Esophagus (tissue), 2 donors: ENCODE measurements around the gene SSH2. TPM values are rescaled to one million over a fixed set of nuclear protein-coding genes. Genes with fewer than 3 reads are reported as not detected.
"Not testable (repeated sequence)": the region's sequence is repeated elsewhere in the genome, so short reads cannot be mapped to it uniquely, and the experiment has no call there.

Experiments
- H3K27ac ChIP-seq, 2 donors: one replicate each; pipeline ENCODE4 v1.5.1; 2013; ENCODE audit warnings: low read depth in 2 of 2, mild to moderate bottlenecking in 2 of 2, inconsistent platforms in 1 of 2, low read length in 1 of 2, moderate library complexity in 1 of 2
- H3K27me3 ChIP-seq, 2 donors: one replicate each; pipeline ENCODE4 v1.6.1; 2013; ENCODE audit warnings: low read length in 2 of 2, control low read depth in 1 of 2, mild to moderate bottlenecking in 1 of 2; ENCODE audit not compliant: insufficient read depth in 2 of 2, control insufficient read depth in 1 of 2
- H3K36me3 ChIP-seq, 2 donors: one replicate each; pipeline ENCODE4 v1.6.1; 2013; ENCODE audit warnings: low read length in 1 of 2; ENCODE audit not compliant: control insufficient read depth in 2 of 2, insufficient read depth in 2 of 2
- H3K4me1 ChIP-seq, 2 donors: one replicate each; pipeline ENCODE4 v1.6.1; 2013; ENCODE audit warnings: low read length in 1 of 2; ENCODE audit not compliant: control insufficient read depth in 2 of 2, insufficient read depth in 2 of 2
- H3K4me3 ChIP-seq, 2 donors: one replicate each; pipeline ENCODE4 v1.5.1; 2013; ENCODE audit warnings: low read length in 2 of 2, mild to moderate bottlenecking in 2 of 2, low read depth in 1 of 2, moderate library complexity in 1 of 2
- H3K9me3 ChIP-seq, 2 donors: one replicate each; pipeline ENCODE4 v1.6.1; 2013; ENCODE audit warnings: mild to moderate bottlenecking in 2 of 2, low read depth in 1 of 2, low read length in 1 of 2, moderate library complexity in 1 of 2; ENCODE audit not compliant: control insufficient read depth in 2 of 2, insufficient read depth in 1 of 2
- WGBS, 2 donors: extraction: QIAGEN DNeasy Blood & Tissue Kit; methylation state at CpG; one replicate each; pipeline ENCODE4 v1.1.7; 2013; 5-methylcytosine and 5-hydroxymethylcytosine counted together
- polyA plus RNA-seq, 2 donors: library from polyadenylated mRNA; stranded (reverse); fragments of 200-250 nt; gene quantifications; one replicate each; pipeline ENCODE4 v1.2.3, GENCODE V29; 2013
- donor health status: healthy with polysubstance abuse.
- donor health status: Bipolar disorder and iron deficiency.

The SSH2 gene
- polyA plus RNA-seq, 2 donors = 9.1 to 15.3 TPM

DNA sequence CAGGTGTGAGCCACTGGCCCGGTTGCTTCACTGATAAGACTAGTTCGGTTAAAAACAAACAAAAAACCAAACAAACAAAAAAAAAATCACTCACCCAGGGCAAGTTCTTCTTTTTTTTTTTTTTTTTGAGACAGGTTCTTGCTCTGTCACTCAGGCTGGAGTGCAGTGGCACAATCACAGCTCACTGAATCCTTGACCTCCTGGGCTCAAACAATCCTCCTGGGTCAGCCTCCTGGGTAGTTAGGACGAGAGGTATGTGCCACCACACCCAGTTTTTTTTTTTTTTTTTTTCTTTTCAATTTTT lies 187.9 kb downstream of the SSH2 start:
- Histone ChIP-seq H3K4me3 (no peak overlapping the region), H3K4me1 (peaks cover 0 to 3% of the 10 kb centered on the region in 2 donors), H3K27me3 (no peaks in the 10 kb centered on the region), H3K9me3 (no peaks in the 10 kb centered on the region), H3K36me3 (no peaks in the 10 kb centered on the region), H3K27ac (no peak overlapping the region)
- WGBS, 2 donors = 73 to 77% methylated on average over 3 of the region's 3 CpGs

GRCh38 chr17:29740017-29740416 lies 190.0 kb downstream of the SSH2 start:
- Histone ChIP-seq H3K4me3 (no peak overlapping the region), H3K4me1 (peaks cover 0 to 3% of the 10 kb centered on the region in 2 donors), H3K27me3 (no peaks in the 10 kb centered on the region), H3K36me3 (no peaks in the 10 kb centered on the region), H3K27ac (no peak overlapping the region), H3K9me3 (no peaks in the 10 kb centered on the region)
- WGBS, 2 donors = 70 to 78% methylated on average over 4 of the region's 4 CpGs

DNA sequence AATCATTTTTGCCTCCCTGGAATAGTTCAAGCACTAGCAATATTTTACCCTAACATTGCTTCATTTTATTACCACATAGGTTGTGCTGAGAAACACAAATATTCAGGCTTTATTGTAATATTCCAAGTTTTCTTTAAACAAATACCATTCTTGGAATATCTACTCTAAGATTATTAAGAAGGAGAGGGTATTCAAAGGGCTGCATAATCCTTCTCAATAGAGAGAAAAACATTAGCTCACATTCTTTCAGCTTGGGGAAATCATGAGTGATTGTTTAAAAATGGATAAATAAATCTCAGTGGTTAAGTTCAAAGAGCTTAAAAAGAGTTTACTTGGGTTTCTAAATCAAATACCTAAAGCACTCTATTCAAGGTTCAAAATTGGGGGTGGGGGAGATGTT lies 195.4 kb downstream of the SSH2 start:
- H3K27me3 ChIP-seq = no peaks in the 10 kb centered on the region
- H3K36me3 ChIP-seq = no peaks in the 10 kb centered on the region
- no peaks in the 10 kb centered on the region for H3K4me1 ChIP-seq
- no peak overlapping the region for H3K4me3 ChIP-seq
- no peak overlapping the region for H3K27ac ChIP-seq
- no peaks in the 10 kb centered on the region for H3K9me3 ChIP-seq

DNA sequence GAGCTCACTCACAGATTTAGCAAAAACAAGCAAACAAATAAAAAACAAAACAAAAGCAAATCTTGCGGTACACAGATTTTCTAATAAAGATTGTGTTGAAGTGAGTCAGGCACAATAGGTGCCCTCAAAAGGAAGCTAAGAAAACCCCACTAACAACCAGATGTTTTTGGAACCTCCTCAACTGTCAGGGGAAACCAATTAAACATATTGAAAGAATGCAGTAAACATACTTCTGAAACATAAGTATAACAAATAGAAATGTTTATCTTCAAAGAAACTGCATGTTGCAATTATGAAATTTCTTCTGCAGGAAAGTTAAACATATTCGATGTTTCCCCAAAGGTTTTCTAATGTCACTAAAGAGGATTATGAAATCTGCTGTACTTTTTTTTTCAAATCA lies 196.9 kb downstream of the SSH2 start:
- Histone ChIP-seq H3K27ac (no peak overlapping the region), H3K4me3 (no peak overlapping the region), H3K4me1 (no peaks in the 10 kb centered on the region), H3K27me3 (no peaks in the 10 kb centered on the region), H3K9me3 (no peaks in the 10 kb centered on the region), H3K36me3 (no peaks in the 10 kb centered on the region)
- WGBS, 2 donors = 73 to 76% methylated on average over 2 of the region's 2 CpGs

GRCh38 chr17:29732613-29733012 lies 197.4 kb downstream of the SSH2 start:
- Histone ChIP-seq H3K27ac (no peak overlapping the region), H3K36me3 (no peaks in the 10 kb centered on the region), H3K4me3 (no peak overlapping the region), H3K9me3 (no peaks in the 10 kb centered on the region), H3K27me3 (no peaks in the 10 kb centered on the region), H3K4me1 (no peaks in the 10 kb centered on the region)
- 79 to 83% methylated on average over 5 of the region's 5 CpGs for WGBS, 2 donors

DNA sequence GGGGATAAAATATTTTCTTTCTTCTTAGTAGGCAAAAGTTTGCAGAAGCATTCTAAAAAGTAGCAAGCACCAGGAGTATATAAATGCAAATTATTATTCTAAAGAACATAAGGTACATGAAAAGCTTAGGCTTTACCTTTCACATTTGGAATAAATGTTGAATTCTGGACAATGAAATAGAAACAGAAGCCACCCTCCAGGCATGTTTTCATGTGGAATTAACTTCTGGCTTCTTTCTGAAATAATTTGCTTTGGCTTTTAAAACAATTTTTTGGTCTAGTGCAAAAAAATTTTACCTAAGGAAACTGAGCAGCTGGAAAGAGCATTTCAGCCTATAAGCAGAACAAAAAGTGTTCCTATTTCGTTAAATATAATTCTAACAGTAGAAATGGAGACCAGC lies 197.8 kb downstream of the SSH2 start:
- Histone ChIP-seq H3K4me1 (no peaks in the 10 kb centered on the region), H3K9me3 (no peaks in the 10 kb centered on the region), H3K27ac (no peak overlapping the region), H3K4me3 (no peak overlapping the region), H3K27me3 (no peaks in the 10 kb centered on the region), H3K36me3 (no peaks in the 10 kb centered on the region)
- 68 to 69% methylated on average over 1 of the region's 1 CpG for WGBS, 2 donors

DNA sequence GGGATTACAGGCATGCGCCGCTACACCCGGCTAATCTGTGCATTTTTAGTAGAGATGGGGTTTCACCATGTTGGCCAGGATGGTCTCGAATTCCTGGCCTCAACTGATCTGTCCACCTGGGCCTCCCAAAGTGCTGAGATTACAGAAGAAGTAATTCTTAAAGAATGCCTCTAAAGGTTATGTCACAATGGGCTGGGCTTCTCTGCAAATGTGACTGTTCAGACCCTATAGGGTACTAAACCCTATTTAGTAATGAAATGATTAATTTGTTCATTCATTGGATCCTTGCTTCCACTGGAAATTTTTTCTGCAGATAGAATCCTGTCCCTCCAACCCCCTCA lies 198.5 kb downstream of the SSH2 start:
- 95 to 97% methylated on average over 4 of the region's 4 CpGs for WGBS, 2 donors
- H3K27me3 ChIP-seq = no peaks in the 10 kb centered on the region
- no peaks in the 10 kb centered on the region for H3K36me3 ChIP-seq
- H3K4me1 ChIP-seq = no peaks in the 10 kb centered on the region
- no peak overlapping the region for H3K27ac ChIP-seq
- H3K9me3 ChIP-seq = no peaks in the 10 kb centered on the region
- H3K4me3 ChIP-seq = no peak overlapping the region

GRCh38 chr17:29728490-29728889 lies 201.5 kb downstream of the SSH2 start:
- no peaks in the 10 kb centered on the region for H3K36me3 ChIP-seq
- no peak overlapping the region for H3K4me3 ChIP-seq
- H3K9me3 ChIP-seq = no peaks in the 10 kb centered on the region
- WGBS, 2 donors = 98 to 99% methylated on average over 3 of the region's 3 CpGs
- H3K27ac ChIP-seq = no peak overlapping the region
- H3K27me3 ChIP-seq = no peaks in the 10 kb centered on the region
- H3K4me1 ChIP-seq = no peaks in the 10 kb centered on the region

- no peaks in the 10 kb centered on the region for H3K36me3 ChIP-seq
- no peak overlapping the region for H3K4me3 ChIP-seq
- H3K9me3 ChIP-seq = no peaks in the 10 kb centered on the region
- WGBS, 2 donors = 48 to 54% methylated on average over 2 of the region's 2 CpGs
- no peaks in the 10 kb centered on the region for H3K4me1 ChIP-seq
- H3K27me3 ChIP-seq = no peaks in the 10 kb centered on the region
- no peak overlapping the region for H3K27ac ChIP-seq
Observed at GRCh38 chr17:29726715-29727252, 203.2 kb downstream of the SSH2 start.

GRCh38 chr17:29725408-29725807 lies 204.6 kb downstream of the SSH2 start:
- 94 to 100% methylated on average over 1 of the region's 1 CpG for WGBS, 2 donors
- not testable (repeated sequence) for H3K4me3 ChIP-seq, H3K27ac ChIP-seq, H3K27me3 ChIP-seq, H3K9me3 ChIP-seq, H3K36me3 ChIP-seq, H3K4me1 ChIP-seq
